Fibroblast of skin of abdomen (primary cell): ENCODE data around the gene FXYD6.

Experiments
- DNase-seq: peaks from one replicate; pipeline ENCODE4 v3.0.0-alpha.2; 2013

FXYD6 gene

DNA sequence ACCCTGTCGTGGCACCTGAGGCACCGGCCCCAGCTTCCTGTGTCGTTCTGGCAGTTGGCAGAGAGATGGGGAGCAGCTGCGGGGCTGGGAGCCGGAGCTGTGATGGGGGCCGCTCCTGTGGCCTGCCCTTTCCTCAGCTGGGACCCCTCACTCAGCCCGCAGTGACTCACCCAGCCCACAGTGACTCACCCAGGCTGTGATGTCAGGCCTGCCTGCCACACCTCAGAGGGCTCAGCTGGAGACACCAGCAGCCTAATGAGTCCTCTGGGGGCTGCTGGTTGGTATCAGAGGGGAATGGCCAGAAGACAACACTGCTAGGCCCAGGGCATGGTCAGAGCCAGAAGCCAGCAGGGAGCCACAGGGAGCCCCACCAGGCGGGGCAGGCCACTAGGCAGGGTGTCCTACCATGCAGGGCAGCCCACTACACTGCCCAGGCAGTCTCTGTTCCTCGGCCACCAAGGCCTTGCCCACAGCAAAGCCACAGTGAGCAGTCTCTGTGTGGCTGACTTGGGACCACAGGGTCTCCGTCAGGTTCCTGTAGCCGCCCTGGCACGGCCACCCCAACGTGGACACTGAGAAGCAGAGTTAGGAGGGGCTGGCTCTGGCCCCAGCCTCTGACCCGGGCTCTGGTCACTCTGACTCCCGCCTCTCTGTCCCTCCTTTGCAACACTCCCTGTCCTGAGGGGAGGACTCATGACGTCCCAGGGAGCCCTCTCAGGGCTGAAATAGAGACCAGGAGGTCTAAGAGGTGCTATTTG is 47.7 kb downstream of the FXYD6 start:
- peak; percentile 77 for DNase-seq

DNA sequence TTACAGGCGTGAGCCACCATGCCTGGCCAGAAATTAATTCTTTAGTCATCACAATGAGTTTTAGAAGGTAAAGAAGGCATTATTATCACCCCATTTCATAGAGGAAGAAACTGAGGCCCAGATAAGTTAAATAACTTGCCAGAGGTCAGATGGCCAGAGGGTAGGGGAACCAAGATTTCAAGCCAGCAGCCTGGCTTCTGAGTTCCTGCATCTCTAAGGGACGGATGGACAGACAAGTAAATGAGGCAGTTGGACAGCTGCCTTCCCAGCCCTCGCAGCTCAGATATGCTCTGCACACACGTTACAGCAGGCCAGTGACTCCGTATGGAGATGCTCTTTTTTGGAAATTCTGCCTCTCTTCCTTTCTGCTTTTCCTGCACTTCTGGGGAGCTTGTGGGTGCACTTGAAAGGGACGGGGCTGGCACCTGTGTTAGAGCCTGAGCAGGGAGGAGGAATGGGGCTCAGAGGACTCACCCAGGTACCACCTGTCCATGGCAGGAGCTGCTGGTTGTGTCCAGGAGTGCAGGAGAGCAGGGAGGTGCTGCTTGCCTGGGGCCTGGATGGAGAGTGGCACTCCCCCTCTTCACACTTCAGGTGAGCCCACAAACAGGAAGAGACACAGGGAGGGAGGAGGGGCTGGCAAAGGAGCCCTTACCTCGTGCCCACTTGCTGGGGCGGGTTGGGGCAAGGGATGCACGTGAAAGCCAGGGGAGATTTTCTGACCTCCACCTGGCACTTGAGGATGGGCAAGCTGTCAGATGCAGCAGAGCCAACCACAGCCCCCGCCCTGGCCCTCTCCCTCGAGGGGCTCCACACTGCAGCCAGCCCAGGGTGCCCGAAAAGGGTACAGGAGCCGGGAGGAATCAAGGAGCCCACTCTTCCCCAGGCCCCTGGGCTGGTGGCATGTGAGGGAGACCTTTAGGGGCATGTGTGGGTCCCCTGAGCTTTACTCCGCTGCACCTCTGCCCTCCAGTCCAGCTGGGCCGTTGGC is 48.6 kb downstream of the FXYD6 start:
- no peak for DNase-seq

DNA sequence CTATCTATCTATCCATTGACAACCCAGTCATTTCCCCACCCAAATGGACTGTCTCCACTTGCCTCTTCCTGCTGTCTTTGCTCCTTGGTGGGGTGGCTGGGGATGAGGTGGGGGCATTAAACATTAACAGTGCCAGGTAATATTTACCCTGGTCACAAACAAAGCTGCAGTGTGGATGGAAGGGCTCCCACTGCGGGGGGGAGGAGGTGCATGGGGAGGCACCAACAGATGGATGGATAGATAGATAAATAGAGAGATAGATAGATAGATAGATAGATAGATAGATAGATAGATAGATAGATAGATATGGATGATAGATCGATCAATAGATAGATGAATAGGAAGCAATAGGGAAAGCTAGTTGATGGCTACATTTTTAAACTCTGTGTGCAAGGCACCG is 49.6 kb downstream of the FXYD6 start:
- no peak for DNase-seq

DNA sequence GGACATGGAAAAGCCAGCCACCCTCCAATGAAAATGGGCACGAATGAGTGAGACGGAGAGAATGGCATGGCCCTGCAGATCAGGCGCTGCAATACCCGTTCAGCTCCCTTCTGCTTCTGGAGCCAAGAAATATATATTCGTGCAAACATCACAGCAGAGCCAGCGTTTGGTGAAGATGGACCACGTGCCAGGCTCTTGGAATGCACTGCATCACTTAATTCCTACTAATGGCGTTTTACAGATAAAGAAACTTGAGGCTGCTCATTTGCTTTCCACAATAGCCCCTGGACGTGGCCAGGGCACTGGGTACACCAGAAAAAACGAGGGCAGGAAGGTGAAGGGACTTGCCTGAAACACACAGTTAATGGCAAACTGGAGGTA is 50.3 kb downstream of the FXYD6 start:
- DNase-seq, result no peak

DNA sequence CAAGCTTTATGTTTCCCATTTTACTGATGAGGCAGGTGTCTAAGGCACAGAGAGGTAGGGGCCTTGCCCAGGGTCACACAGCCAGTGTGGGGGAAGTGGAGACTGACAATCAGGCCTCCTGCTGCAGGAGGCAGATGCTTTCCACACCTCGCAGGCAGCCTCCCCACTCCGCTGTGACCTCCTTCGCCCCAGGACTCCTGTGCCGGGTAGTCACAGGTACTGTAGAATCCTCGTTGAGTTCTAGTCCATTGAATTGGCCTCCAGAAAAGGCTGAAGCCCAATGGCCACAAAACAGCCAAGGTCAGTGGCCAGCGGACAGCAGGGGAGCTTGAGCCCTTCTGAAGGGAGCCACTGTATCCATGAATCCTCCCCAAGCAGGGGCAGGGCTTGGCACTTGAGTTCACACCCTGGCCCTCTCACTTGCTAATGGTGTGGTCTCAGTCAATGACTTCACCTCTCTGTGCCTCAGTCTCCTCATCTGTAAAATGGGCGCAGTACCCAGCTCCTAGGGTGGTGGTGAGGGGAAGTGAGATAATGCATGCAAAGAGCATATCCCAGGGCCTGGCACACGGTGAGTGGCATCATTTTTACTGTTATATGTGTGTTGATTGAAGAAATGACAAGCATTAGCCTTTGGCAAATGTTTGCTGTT is 50.8 kb downstream of the FXYD6 start:
- no peak for DNase-seq

DNA sequence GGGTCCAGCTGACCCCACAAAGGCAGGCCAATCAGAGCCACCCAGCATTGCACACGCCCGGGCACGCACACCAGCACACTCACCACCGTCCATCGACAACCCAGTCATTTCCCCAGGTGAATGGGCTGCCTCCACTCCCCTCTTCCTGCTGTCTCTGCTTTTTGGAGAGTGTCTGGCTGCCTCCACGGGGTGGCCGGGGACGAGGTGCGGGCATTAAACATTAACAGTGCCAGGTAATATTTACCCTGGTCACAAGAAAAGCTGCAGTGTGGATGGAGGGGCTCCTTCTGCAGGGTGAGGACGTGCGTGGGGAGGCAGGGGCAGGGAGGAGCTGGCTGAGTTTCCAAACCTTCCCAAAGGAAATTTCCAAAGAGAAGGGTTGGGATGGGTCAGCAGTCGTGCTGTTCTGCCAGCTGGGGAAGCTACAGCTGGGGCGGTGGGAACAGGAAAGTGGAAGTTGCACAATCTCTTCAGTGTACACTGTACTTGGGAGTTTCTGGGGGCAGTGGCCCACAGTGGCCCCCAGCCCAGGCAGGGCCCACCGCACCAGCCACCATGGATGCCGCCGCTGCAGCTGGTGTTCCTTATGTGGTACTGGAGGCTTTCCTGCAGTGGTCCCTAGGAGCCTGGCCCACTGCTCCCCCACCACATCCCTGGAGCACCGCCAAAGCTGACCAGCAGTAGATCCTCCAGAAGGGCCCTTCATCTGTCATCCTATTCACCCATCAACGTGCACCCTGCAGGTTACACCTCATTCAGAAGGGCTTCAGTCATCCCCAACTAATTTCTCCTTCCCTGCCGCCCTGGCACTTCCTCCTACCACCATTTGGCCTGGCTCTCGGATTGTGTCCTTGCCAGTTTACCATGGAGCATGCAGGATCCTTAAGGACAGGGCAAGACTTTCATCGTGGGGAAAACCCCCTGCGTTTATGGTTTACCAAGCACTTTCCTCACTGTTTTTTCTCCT is 51.6 kb downstream of the FXYD6 start, which contains the start of gene FXYD2:
FXYD2 (minus strand) TSS at position 174 of the 967 bp plus-strand sequence; CDS start at position 108, 66 bp downstream.
- no peak for DNase-seq

DNA sequence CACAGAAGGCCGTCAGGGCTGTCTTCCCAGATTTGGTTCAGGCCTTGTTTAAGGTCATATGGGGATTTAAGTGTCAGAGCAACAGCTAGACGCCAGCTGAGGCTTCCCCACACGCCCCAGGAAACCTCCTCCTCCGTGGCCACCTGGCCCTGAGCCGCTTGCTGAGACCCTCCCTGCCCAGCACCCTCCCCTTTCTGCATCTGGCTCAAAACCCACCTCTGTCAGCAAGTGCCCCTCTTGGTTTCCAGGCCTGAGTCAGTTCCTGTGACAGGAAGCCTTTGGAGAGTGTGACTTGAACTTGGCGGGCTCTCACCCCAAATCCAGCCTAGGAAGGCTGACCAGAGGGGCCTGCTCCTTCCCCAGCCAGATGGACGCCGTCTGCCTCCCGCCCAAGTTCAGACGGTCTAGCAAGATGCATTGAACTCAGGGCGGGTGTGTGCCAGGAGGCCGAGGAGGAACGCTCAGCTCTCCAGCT is 52.5 kb downstream of the FXYD6 start:
- DNase-seq, result no peak

DNA sequence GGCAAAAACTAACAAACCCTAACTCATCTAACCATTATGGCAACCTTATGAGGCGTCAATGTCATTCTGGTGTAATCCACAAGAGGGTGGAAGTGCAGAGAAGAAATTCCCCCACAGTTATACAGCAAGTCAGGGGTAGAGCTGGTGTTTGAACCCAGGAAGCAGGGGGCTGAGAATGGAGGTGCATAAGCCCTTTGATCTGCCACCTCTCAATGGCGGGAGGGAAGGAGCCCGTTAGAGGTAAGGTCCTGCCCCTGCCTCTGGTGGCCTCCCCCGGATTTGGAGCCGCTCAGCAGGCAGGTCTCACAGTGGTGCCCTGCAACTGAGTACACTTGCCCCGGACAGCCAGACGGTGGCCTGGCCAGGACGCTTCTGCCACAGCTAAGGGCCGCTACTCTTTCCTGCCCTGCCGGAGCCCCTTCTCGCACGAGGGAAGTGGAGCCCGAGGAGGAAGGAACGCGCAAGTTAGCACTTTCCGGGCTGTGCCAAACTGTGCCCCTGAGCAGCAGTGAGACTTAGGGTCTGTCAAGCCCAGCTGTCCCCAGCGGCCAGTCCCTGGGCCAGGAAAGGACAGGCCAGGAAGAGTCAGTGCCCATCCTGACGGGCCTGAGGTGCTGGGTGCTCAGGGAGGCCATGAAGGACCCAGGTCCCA is 53.0 kb downstream of the FXYD6 start:
- DNase-seq, result no peak

DNA sequence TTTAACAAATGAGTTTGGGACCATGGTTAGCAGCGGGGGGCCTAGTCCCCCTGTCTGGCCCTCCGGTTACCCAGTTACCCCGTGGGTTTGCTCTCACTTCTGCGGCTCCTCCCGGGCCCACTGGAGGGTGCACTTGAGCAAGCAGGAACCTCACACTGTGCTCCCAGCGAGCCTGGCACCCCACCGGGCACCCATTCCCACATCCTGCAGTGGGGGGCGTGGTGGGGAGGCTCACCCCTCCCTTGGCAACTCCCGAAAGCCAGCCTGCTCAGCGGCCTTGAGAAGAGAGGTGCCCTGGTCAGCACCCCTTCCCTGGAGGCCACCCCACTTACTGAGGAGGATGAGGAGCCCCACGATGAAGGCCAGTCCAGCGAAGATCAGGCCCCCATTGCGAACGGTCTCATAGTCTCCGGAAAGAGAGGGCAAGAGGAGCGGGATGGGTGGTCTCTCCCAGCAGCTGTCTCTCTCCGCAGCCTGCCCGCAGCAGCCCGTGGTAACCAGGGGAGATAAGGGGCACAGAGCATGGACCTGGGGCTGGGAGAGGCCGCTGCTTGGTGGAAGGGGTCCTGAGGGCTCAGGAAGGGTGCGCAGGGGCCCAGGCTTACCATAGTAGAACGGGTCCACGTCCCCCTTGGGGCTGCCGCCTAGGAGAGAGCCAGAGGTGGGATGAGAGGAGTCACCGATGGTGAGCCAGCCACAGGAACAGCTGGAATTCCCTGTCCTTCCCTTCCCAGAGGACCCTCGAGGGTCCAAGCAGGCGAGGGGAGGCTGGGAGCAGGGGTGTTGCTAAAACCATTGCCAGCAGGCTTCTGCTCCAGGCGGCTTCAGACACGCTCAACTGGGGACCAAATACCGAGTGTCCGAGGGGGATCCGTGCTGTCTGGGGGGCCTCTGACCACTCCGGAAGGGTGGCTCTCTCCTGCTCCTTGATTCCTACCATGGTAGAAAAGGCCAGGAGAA is 54.1 kb downstream of the FXYD6 start:
- DNase-seq, result no peak

DNA sequence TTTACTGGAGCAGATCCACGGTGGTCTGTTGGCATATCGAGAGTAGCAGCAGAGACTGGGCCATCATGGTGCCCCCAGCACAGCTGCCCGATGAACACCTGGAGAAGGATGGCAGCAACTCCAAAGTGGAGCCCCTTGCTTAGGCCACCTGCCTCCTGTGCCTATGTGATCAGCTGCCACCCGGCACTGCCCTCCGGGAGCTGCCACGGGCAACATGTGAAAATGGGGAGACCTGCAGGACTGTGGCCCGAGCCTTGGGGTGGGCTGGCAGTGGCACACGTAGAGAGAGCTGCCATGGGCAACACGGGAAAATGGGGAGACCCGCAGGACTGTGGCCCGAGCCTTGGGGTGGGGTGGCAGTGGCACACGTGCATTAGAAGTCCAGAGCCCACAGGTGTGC is 55.0 kb downstream of the FXYD6 start:
- no peak for DNase-seq

DNA sequence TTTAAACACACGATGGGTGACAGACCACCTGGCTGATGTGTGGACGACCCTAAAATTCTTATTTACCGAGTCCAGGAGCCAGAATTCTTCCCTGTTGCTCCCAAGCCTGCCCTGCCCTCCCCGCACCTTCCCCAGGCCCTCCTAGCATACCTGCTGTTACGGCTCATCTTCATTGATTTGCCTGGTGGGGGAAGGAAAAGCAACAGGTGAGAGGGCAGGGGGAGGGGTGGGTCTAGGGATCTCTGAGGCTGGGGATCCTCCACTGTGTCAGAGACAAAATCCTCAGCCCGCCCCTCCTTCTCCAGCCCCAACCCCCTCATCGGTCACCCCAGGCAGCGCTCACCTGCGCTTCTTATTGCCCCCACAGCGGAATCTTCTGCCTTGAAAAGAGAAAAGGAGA is 55.9 kb downstream of the FXYD6 start:
- DNase-seq, result no peak

DNA sequence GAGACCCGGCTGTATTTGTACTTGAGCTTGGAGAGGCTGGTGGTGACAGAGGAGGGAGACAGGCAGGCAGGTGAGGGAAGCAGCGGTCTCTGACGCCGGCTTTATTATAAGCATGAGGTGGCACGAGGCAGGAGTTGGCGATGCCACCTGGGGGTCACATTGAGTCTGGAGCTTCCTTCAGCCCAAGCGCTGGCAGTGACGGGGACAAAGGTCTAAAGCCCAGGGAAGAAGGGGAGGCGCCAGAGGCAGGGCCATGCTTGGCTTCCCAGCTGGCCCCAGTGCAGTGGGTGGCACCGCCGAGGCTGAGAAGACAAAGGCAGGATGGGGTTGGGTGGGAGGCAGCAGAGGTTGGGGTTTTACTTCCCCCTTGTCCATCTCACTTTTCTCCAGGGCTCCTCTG is 56.4 kb downstream of the FXYD6 start:
- DNase-seq, result no peak

DNA sequence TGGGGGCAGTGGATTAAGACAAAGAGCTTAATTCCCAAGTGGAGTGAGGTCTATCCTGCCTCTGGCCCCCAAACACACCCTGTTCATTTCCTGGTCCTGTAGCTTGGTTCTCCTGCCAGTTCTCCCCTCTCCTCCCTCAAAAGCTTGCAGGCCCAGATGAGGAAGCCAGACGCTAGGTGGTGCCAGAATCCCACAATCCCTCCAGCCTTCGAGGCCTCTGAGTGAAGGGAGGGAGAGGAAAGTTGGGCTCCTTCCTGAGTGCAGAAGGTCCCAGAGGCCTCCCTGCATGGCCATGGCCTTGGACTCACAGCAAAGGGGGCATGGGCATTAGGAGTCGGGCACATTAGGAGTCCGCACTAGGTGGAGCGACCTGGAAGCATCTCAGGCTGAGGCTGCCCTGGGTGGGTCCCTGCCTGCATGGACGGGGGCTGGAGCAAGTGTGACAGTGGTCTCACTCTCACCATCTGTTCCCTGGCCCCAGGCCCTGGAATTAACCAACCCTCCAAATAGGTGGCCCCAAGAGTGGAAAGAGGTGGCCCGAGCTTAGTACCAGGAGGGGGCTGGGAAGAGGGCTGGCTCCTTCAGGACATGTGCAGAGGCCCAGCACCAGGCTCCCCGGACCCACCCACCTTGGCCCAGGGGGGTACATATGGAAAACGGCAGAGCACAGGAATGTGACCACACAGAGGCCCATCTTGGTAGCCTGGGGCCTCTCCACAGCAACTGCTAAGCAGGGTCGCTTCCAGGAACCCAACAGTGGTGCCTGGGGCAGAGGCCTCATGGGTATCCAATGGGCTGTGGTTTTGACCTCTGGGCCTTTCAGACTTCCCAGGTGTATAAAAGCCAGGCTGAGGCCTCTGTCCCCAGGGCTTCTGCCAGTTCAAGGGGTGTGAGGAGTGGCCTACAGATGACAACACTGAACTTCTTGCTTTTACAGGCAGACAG is 57.1 kb downstream of the FXYD6 start:
- DNase-seq, result peak; percentile 69

DNA sequence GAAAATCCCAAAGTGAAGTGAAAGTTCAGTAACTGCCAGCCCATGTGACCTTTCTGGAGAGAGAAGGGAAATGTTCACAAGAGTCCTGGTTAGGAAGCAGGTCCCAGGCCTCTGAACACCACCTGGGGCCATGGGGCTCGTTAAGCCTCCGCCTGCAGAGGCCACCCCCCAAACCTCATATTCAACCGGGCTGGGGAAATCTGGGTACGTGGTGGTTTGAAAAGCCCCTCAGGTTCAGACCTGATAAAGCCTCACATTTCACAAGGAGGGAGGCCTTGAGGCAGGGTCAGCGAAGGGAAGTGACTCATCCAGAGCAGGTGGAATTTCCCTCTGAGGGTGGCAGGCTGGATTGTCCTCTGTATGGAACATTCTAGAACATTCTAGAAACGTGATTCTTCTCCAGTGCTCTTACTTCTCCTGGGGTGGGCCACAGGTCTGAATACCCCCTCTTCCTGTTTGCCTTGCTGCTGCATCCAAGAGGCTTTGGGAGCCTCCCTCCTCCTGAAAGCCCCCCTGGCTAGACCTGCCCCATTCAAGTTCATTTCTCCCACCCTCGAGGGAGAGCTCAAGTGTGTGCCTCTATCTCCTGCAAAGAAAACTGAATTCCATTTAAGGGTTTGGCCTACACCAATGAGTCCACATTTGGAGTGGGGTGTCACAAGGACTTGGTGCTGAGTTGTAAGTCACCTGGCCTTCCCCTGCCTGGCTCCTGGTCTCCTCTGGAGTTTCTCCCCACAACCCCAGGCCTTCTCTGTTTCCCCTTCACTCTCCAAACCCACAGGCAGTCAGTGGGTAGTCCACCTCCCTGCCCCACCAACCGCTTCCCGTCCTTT is 58.2 kb downstream of the FXYD6 start:
- DNase-seq, result peak; percentile 16

DNA sequence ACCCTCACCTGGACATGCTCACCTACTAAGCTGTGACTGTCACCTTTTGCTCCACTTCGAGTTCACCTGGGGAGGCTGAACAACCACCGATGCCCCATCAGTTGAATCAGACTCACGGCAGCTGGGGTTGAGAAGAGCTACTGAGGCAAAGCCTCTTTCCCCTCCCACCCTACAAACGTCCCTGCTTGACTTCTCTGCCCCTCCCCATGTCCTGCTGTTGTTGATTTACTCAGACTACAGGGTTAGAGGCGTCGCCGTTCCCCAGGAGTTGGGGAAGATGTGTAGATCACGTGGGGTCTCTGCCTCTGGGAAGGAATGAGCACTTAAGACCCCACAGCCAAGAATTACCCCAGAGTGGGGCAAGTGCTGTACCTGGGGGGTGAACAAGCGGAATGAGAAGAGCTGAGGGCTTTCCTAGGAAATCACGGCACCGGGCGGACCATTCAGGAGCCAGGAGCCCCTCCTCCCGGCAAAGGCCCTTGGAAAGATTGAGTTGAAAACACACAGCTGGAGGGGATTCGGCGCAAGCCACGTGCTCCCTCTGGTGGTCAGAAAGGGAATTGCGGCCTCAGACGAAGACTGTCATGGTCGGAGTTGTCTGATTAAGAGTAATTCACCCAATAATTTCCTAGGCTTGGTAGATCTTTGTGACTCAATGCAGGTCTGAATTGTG is 59.0 kb downstream of the FXYD6 start:
- DNase-seq, result peak; percentile 75

DNA sequence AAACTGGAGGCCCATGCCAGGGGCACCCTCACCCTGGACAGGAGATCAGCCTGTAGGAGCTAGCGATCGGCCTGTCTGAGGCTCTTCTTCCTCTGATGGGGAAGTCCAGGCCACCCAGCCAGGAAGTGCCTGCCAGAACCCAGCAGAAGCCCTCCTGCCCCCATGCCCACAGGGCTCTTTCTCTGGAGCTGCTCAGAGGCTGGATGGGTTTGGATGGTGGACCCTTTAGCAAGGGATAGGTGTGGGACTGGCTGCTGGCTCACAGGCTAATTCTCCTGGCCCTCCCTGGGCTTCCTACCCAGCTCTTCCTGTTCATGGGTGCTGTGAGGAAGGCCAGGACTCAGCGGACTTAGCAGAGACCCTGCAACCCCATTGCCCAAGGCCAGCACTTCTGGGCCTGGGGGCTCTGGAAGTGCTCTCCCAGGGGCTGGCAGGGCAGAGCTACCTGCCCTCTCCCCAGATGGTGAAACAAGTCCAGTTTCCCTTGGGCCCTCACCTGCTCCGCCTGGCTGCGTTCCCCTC is 59.6 kb downstream of the FXYD6 start:
- no peak for DNase-seq
